K562 (cell line): ENCODE results near the gene STAB1. TPM values are rescaled to one million over a fixed set of nuclear protein-coding genes. Genes with fewer than 3 reads are reported as not detected.

Experiments used
- BCL6 ChIP-seq: fragments of 250-450 bp; sonication (Bioruptor Pico); IDR thresholded peaks from 2 replicates; pipeline ENCODE4 v1.4.0; 2020
- BCLAF1 ChIP-seq, 2 experiments: fragments of 450-650 bp in 1 of 2; IDR thresholded peaks; 2 replicates each; pipeline ENCODE4 v1.6.1; 2011 to 2017; ENCODE audit warnings: low read depth in 2 of 2, antibody characterized with exemption in 1 of 2, borderline replicate concordance in 1 of 2, low read length in 1 of 2, mild to moderate bottlenecking in 1 of 2, mixed read lengths in 1 of 2; ENCODE audit not compliant: control insufficient read depth in 1 of 2
- BRD4 ChIP-seq: fragments of 200-600 bp; sonication (generic); IDR thresholded peaks from 2 replicates; pipeline ENCODE4 v1.6.1; 2017; ENCODE audit warnings: inconsistent platforms
- CREB1 ChIP-seq, 2 experiments: sonication (generic) in 1 of 2; formaldehyde crosslinking in 1 of 2; IDR thresholded peaks; 2 replicates each; pipeline versions ENCODE4 v1.6.1 to v1.8.0; 2012 to 2022; ENCODE audit warnings: inconsistent platforms in 1 of 2, mild to moderate bottlenecking in 1 of 2, missing genetic modification reagents in 1 of 2, moderate library complexity in 1 of 2
- ELK3 ChIP-seq: fragments of 450-650 bp; formaldehyde crosslinking; IDR thresholded peaks from 2 replicates; pipeline ENCODE4 v1.4.0; 2020; ENCODE audit warnings: mild to moderate bottlenecking
- EP400 ChIP-seq: fragments of 450-650 bp; IDR thresholded peaks from 2 replicates; pipeline ENCODE4 v1.6.1; 2017; ENCODE audit warnings: antibody characterized with exemption, mild to moderate bottlenecking, moderate library complexity
- FOXJ3 ChIP-seq: sonication (generic); formaldehyde crosslinking; IDR thresholded peaks from 2 replicates; pipeline ENCODE4 v1.4.0; 2020; ENCODE audit warnings: mild to moderate bottlenecking, missing genetic modification reagents
- ID3 ChIP-seq, 2 experiments: fragments of 250-450 bp in 1 of 2; fragments of 450-650 bp in 1 of 2; sonication (Bioruptor Pico) in 1 of 2; IDR thresholded peaks; 2 replicates each; pipeline versions ENCODE4 v1.6.1 to v1.8.0; 2016 to 2021; ENCODE audit warnings: mild to moderate bottlenecking in 2 of 2, moderate library complexity in 2 of 2, missing compliant biosample characterization in 1 of 2, missing genetic modification characterization in 1 of 2
- L3MBTL2 ChIP-seq: fragments of 450-650 bp; IDR thresholded peaks from 2 replicates; pipeline ENCODE4 v1.6.1; 2016; ENCODE audit warnings: mild to moderate bottlenecking, moderate library complexity
- MAFG ChIP-seq: fragments of 450-650 bp; conservative IDR thresholded peaks from 2 replicates; pipeline ENCODE4 v1.6.1; 2016; ENCODE audit warnings: missing genetic modification characterization, missing compliant biosample characterization
- STAT5A ChIP-seq: IDR thresholded peaks from 2 replicates; pipeline ENCODE4 v1.6.1; 2012; ENCODE audit warnings: low read length, inconsistent platforms, borderline replicate concordance
- ZNF584 ChIP-seq: fragments of 200-800 bp; sonication (Bioruptor generic); IDR thresholded peaks from 2 replicates; pipeline ENCODE4 v1.6.1; 2016; ENCODE audit warnings: low read depth, mild to moderate bottlenecking, missing genetic modification characterization, missing compliant biosample characterization
- ZNF780A ChIP-seq: fragments of 250-450 bp; sonication (Bioruptor Pico); IDR thresholded peaks from 2 replicates; pipeline ENCODE4 v1.5.0; 2021; ENCODE audit warnings: mild to moderate bottlenecking
- polyA plus RNA-seq, 8 experiments: library from polyadenylated mRNA; depleted of rRNA in 4 of 8; stranded (reverse) in 5 of 8; unstranded in 3 of 8; fragments of >200 nt; fragmentation: Nextera tagmentation in 2 of 8; fragmentation: Illumina TruSeq in 1 of 8; extraction: Ambion mirVana in 2 of 8; extraction: Trizol in 1 of 8; gene quantifications; 2 replicates each; pipeline versions ENCODE4 v1.2.1 to v1.2.3, GENCODE V29; 2011 to 2014; ENCODE audit warnings: inconsistent platforms in 1 of 8, missing spikeins in 1 of 8
- total RNA-seq, 7 experiments: library from RNA; depleted of rRNA in 6 of 7; stranded (reverse); fragments of >200 nt in 6 of 7; fragmentation: Illumina TruSeq in 2 of 7; extraction: Trizol in 2 of 7; gene quantifications; 2 replicates each; pipeline versions ENCODE4 v1.2.1 to v1.2.3, GENCODE V29; 2011 to 2021; ENCODE audit warnings: low replicate concordance in 1 of 7
- TF ChIP-seq, protein P1 (sequence below): fragments of 250-450 bp; sonication (Bioruptor Pico); IDR thresholded peaks from 2 replicates; pipeline ENCODE4 v1.5.0; 2022; ENCODE audit warnings: mild to moderate bottlenecking

The STAB1 gene
- total and polyA plus RNA-seq, 9 of the 15 experiments (the other 6 are each of a cell fraction or from before 2014, with no cell fraction given): 0.20 to 3.9 (median 1.2) TPM

- TF ChIP-seq BCLAF1 (IDR thresholded peaks at IDR 0.05; ENCODE audit: borderline replicate concordance in 1 of 2, control insufficient read depth in 1 of 2, low read depth in 2 of 2, low read length in 1 of 2) (no peak), BRD4 (no peak), ID3 (CRISPR knock-in tag; IDR thresholded peaks at IDR 0.05) (no peak), ID3 (tag; IDR thresholded peaks at IDR 0.05) (peak; percentile 74; the same call in 1 of the 2 replicates), BCL6 (no peak), MAFG (tag) (no peak), CREB1 (IDR thresholded peaks at IDR 0.05) (no peak), CREB1 (CRISPR knock-in tag; IDR thresholded peaks at IDR 0.05) (no peak), STAT5A (no peak), ZNF584 (CRISPR knock-in tag) (no peak), EP400 (no peak), ZNF780A (CRISPR knock-in tag) (no peak), ELK3 (CRISPR knock-in tag) (no peak), FOXJ3 (CRISPR knock-in tag) (no peak), L3MBTL2 (peak; percentile 80)
- TF ChIP-seq, protein P1, sequence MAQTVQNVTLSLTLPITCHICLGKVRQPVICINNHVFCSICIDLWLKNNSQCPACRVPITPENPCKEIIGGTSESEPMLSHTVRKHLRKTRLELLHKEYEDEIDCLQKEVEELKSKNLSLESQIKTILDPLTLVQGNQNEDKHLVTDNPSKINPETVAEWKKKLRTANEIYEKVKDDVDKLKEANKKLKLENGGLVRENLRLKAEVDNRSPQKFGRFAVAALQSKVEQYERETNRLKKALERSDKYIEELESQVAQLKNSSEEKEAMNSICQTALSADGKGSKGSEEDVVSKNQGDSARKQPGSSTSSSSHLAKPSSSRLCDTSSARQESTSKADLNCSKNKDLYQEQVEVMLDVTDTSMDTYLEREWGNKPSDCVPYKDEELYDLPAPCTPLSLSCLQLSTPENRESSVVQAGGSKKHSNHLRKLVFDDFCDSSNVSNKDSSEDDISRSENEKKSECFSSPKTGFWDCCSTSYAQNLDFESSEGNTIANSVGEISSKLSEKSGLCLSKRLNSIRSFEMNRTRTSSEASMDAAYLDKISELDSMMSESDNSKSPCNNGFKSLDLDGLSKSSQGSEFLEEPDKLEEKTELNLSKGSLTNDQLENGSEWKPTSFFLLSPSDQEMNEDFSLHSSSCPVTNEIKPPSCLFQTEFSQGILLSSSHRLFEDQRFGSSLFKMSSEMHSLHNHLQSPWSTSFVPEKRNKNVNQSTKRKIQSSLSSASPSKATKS (CRISPR knock-in tag): no peak
These were observed 40.2 kb upstream of the STAB1 start (continued) for GRCh38 chr3:52454938-52455282.
